AG04449 (cell line): Measurements from ENCODE around the gene ACAT2.
"Not testable (repeated sequence)": the region's sequence is repeated elsewhere in the genome, so short reads cannot be mapped to it uniquely, and the experiment has no call there.

ENCODE experiments used
- CTCF ChIA-PET: fragments of 350-600 bp; formaldehyde crosslinking; extraction: SDS; loops from one replicate; lab custom pipeline; 2021; ENCODE audit warnings: antibody characterized with exemption; lab: Yijun Ruan, JAX
- POLR2A ChIA-PET: fragments of 400-600, 350-600 bp; formaldehyde crosslinking; extraction: SDS; loops from one replicate; lab custom pipeline; 2020; ENCODE audit warnings: antibody characterized with exemption, inconsistent platforms; lab: Yijun Ruan, JAX
- DNase-seq: peaks from one replicate; pipeline ENCODE4 v3.0.0-alpha.2; 2010; ENCODE audit warnings: low read depth, low spot score
- H3K4me3 ChIP-seq: 2 replicates; pipeline ENCODE4 v1.5.1; 2011; ENCODE audit warnings: low read depth, mild to moderate bottlenecking, control low read depth, low read length
- TF ChIP-seq, protein P1 (sequence below): IDR thresholded peaks from one replicate; pipeline ENCODE4 v1.5.1; 2011; ENCODE audit warnings: mild to moderate bottlenecking, moderate library complexity, low read length, control low read depth, inconsistent platforms; ENCODE audit not compliant: insufficient read depth; ENCODE audit errors: missing control alignments

Gene ACAT2

DNA sequence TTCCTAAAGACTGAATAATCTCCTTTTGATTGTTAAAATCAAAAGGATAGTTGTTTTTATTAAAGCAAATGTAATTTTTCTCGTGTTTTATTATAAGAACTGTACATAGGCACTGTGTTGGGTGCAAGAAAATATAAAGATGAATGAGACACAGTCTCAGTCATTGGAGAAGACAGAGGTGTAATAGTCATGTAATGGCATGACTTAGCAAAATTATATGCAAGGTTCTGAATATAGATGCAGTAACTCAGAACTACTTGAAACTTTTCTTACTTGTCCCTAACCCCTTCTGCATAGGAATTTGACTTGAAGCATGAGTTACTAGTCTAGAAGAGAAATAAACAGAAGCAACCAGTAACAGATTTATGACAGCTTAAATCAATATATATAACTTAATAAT is 19.7 kb upstream of the ACAT2 start:
- ChIA-PET POLR2A (no interaction called here), CTCF (no interaction called here)
- no peak for DNase-seq
- no peak overlapping the region for H3K4me3 ChIP-seq
- TF ChIP-seq, protein P1, sequence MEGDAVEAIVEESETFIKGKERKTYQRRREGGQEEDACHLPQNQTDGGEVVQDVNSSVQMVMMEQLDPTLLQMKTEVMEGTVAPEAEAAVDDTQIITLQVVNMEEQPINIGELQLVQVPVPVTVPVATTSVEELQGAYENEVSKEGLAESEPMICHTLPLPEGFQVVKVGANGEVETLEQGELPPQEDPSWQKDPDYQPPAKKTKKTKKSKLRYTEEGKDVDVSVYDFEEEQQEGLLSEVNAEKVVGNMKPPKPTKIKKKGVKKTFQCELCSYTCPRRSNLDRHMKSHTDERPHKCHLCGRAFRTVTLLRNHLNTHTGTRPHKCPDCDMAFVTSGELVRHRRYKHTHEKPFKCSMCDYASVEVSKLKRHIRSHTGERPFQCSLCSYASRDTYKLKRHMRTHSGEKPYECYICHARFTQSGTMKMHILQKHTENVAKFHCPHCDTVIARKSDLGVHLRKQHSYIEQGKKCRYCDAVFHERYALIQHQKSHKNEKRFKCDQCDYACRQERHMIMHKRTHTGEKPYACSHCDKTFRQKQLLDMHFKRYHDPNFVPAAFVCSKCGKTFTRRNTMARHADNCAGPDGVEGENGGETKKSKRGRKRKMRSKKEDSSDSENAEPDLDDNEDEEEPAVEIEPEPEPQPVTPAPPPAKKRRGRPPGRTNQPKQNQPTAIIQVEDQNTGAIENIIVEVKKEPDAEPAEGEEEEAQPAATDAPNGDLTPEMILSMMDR, result no peak

DNA sequence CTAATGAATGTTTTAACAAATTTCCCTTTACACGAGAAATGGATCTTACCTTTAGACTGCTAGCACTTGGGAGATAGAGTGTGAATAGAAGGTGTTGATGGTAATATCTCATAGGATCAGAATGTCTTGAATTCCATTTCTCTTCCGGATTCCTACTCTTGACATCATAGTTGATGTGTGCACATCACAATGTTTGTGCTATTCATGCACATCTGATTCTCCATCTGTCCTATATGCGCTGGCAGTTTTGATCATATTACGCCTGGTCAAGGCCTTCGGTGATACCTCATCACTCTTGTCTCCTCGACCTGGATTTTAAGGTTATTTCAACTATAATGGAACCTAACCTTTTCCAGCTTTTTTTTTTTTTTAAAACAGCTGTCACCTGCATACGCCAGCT is 16.8 kb upstream of the ACAT2 start:
- CTCF ChIA-PET, result no interaction called here
- TF ChIP-seq, protein P1, result no peak
- POLR2A ChIA-PET, result no interaction called here
- no peak for DNase-seq
- H3K4me3 ChIP-seq, result no peak overlapping the region

GRCh38 chr6:159746759-159747158 is 15.1 kb upstream of the ACAT2 start:
- CTCF ChIA-PET, result interaction anchor here (0.8 kb wide), 1 partner anchor 14 kb away, joined by 3 read pairs; no protein-coding TSS in a partner anchor

GRCh38 chr6:159748127-159748526 is 13.7 kb upstream of the ACAT2 start:
- POLR2A ChIA-PET, H3K4me3 ChIP-seq, DNase-seq: not testable (repeated sequence)
- CTCF ChIA-PET, result interaction anchor here (0.7 kb wide), 1 partner anchor 12 kb away, joined by 4 read pairs; no protein-coding TSS in a partner anchor

More at GRCh38 chr6:159746759-159747158, 15.1 kb upstream of the ACAT2 start:
- TF ChIP-seq, protein P1, result no peak
- POLR2A ChIA-PET, result no interaction called here
- H3K4me3 ChIP-seq, result no peak overlapping the region
- DNase-seq, result no peak

DNA sequence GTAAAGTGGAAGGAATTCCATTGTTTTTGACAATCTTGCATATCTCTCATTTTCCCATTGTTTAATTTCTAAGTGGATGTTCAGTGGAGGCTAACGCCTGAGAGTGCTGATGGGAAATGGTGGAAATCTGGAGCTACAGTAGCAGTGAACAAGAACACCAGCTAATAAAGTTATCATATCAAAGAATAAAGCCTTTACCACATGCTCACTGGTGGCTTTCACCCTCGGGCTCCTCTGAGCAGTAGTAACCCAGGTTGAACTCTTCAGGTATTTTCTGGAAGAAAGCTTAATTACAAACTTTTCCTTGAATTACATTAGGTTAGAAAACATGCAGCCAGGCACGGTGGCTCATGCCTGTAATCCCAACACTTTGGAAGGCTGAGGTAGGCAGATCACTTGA is 10.4 kb upstream of the ACAT2 start:
- no peak overlapping the region for H3K4me3 ChIP-seq
- TF ChIP-seq, protein P1, result no peak
- ChIA-PET CTCF (interaction anchor here (0.6 to 1.5 kb wide), 2 partner anchors 31 to 60 kb away, joined by 3 to 4 read pairs; no protein-coding TSS in a partner anchor), POLR2A (no interaction called here)
- no peak for DNase-seq

GRCh38 chr6:159753081-159753872 is 8.6 kb upstream of the ACAT2 start:
- ChIA-PET CTCF (no interaction called here), POLR2A (no interaction called here)
- no peak overlapping the region for H3K4me3 ChIP-seq
- DNase-seq, result no peak
- TF ChIP-seq, protein P1, result no peak
